ENCODE measurements around the gene WDTC1.

DNA sequence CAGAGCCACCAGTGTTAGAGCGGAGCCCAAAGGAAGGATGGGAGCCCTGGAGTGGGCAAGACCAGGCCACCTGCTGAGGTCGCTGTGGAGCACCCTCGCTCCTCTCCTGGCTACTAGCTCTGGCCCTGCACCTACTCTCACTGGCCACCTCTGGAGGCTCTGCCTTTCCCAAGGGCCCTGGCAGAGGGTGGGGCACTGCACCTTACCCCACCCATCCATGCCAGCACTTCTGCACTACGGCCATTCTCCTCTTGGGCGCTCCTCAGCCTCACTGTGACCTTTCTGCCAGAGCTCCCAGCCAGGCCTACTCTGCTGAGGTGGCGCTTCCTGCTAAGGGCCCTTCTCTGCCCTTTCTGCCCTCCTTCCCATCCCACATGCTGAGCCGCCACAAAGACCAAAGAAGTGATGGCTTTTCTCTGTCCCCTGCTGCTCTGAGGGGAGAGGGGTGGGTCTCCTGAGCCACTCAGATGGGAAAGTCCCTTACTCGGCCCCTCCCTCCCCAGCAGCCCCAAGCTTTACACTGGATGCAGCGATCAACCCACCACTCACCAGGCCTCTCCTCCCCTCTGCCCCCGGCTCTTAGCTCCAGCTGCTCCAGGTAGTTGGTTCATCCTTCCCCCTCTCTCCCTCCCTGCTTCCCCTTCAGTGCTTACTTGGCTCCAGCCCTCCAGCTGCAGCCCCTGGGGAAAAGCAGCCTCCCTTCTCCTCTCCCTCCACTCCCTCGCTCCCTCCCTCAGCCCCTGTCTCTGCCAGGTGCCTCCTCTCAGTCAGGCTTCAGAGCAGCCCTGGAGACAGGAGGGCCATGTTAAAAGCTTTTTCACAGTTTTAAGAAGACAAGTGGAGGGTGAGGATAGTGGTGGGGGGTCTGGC, 72.7 kb downstream of the WDTC1 start:
- TF ChIP-seq CBX8 (IDR thresholded peaks at IDR 0.05) (no peak), EP300 (IDR thresholded peaks at IDR 0.05) (no peak)
- TF ChIP-seq, protein P1, sequence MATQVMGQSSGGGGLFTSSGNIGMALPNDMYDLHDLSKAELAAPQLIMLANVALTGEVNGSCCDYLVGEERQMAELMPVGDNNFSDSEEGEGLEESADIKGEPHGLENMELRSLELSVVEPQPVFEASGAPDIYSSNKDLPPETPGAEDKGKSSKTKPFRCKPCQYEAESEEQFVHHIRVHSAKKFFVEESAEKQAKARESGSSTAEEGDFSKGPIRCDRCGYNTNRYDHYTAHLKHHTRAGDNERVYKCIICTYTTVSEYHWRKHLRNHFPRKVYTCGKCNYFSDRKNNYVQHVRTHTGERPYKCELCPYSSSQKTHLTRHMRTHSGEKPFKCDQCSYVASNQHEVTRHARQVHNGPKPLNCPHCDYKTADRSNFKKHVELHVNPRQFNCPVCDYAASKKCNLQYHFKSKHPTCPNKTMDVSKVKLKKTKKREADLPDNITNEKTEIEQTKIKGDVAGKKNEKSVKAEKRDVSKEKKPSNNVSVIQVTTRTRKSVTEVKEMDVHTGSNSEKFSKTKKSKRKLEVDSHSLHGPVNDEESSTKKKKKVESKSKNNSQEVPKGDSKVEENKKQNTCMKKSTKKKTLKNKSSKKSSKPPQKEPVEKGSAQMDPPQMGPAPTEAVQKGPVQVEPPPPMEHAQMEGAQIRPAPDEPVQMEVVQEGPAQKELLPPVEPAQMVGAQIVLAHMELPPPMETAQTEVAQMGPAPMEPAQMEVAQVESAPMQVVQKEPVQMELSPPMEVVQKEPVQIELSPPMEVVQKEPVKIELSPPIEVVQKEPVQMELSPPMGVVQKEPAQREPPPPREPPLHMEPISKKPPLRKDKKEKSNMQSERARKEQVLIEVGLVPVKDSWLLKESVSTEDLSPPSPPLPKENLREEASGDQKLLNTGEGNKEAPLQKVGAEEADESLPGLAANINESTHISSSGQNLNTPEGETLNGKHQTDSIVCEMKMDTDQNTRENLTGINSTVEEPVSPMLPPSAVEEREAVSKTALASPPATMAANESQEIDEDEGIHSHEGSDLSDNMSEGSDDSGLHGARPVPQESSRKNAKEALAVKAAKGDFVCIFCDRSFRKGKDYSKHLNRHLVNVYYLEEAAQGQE (IDR thresholded peaks at IDR 0.05), result no peak

Data from A549 (cell line).